HG02943 (cell line): Measurements from ENCODE around the gene DNAJC16.

Experiments
- ATAC-seq: cut with Tn5 transposase; IDR thresholded peaks from one replicate; pipeline ENCODE4 v1.9.1; 2021; ENCODE audit warnings: mild to moderate bottlenecking, low read depth, moderate library complexity; ENCODE audit not compliant: unreplicated experiment

Gene DNAJC16

GRCh38 chr1:15618077-15618654, 91.5 kb downstream of the DNAJC16 start:
- ATAC-seq, result no peak

- ATAC-seq, result no peak
Measured at GRCh38 chr1:15618655-15619525, 92.2 kb downstream of the DNAJC16 start.

GRCh38 chr1:15620155-15620545, 93.5 kb downstream of the DNAJC16 start:
- ATAC-seq, result no peak

GRCh38 chr1:15620902-15621682, 94.4 kb downstream of the DNAJC16 start:
- ATAC-seq, result no peak

- ATAC-seq, result no peak
Measured at GRCh38 chr1:15621975-15622374, 95.3 kb downstream of the DNAJC16 start.

GRCh38 chr1:15622712-15623373, 96.2 kb downstream of the DNAJC16 start:
- no peak for ATAC-seq

GRCh38 chr1:15623435-15623834, 96.8 kb downstream of the DNAJC16 start:
- no peak for ATAC-seq

GRCh38 chr1:15624133-15624714, 97.6 kb downstream of the DNAJC16 start:
- ATAC-seq, result no peak

GRCh38 chr1:15625056-15625917, 98.6 kb downstream of the DNAJC16 start:
- no peak for ATAC-seq
